HEK293 (cell line): ENCODE measurements around the gene SPACA9.

ENCODE experiments used
- CTCF ChIP-seq: fragments of 450-650 bp; formaldehyde crosslinking; IDR thresholded peaks from 2 replicates; pipeline ENCODE4 v1.5.1; 2016; ENCODE audit warnings: missing biosample characterization, missing genetic modification characterization
- ZBTB17 ChIP-seq: fragments of 450-650 bp; formaldehyde crosslinking; IDR thresholded peaks from 2 replicates; pipeline ENCODE4 v1.5.1; 2016; ENCODE audit warnings: missing biosample characterization, missing genetic modification characterization
- ZNF274 ChIP-seq, 2 experiments: fragments of 200-500 bp in 1 of 2; fragments of 450-650 bp in 1 of 2; sonication (Bioruptor generic) in 1 of 2; formaldehyde crosslinking in 1 of 2; IDR thresholded peaks; 2 replicates each; pipeline versions ENCODE4 v1.5.1 to v1.6.1; 2014 to 2016; ENCODE audit warnings: borderline replicate concordance in 1 of 2, inconsistent platforms in 1 of 2, low read length in 1 of 2, missing biosample characterization in 1 of 2, missing genetic modification characterization in 1 of 2
- ZNF707 ChIP-seq: fragments of 450-650 bp; formaldehyde crosslinking; IDR thresholded peaks from 2 replicates; pipeline ENCODE4 v1.5.1; 2016; ENCODE audit warnings: missing biosample characterization, missing genetic modification characterization

DNA sequence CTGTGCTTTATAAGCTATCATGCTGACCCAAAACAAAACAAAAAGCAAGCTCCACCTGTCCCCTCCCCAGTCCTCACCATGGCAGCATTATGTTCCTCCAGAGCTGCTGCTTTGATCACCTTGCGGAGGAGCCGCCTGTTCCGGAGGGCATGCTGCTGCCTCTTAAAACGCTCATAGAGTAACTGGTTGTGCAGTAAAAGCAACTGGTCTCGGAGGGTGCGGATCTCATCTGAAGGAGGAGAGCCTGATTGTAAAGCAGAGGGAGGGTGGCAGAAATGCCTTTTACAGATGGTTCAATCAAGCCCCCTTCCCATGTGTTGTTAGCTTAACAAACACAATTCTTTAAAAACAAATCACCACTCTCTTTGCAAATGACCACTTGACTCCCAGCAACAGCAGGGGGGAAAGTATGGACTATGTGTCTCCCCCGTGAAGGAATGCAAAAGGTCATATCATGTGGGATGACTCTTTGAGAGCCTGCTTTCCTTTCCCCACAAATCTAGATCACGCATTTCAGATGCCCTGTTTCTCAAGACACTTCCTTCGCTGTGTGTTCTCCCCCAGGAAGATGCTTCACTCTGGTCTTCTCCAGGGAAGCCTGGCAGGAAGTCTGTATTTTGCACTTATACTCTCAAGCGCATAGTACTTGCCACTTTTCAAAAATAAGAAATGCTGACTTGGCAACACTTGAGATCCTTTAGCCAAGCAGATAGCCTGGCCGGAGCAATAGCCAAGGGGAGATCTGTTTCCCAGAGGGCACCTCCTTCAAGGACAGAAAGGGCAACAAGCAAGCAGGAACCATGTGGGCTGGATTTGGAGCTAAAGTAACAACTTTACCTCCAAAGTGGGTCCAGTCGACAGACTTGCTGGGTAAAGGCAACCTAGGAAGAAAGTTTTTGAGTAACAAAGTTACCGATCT lies 25.1 kb downstream of the SPACA9 start:
- TF ChIP-seq ZNF274 (IDR thresholded peaks at IDR 0.05; ENCODE audit: low read length): no peak
- TF ChIP-seq ZNF274 (tag by site-specific recombination; IDR thresholded peaks at IDR 0.05; ENCODE audit: borderline replicate concordance): no peak
- no peak for TF ChIP-seq ZNF707 (tag by site-specific recombination)
- TF ChIP-seq ZBTB17: no peak
- TF ChIP-seq CTCF: no peak
